HEK293 (cell line): ENCODE results near the gene DNAJC30.

Experiments used
- CTCF ChIA-PET: fragments of 350-600 bp; formaldehyde crosslinking; extraction: SDS; loops from one replicate; lab custom pipeline; 2021; ENCODE audit warnings: antibody characterized with exemption; lab: Yijun Ruan, JAX
- POLR2A ChIA-PET: fragments of 300-600 bp; formaldehyde crosslinking; extraction: SDS; loops from one replicate; lab custom pipeline; 2020; ENCODE audit warnings: antibody characterized with exemption, inconsistent platforms; lab: Yijun Ruan, JAX
- H3K27ac ChIP-seq: fragments of 200-500 bp; sonication (Bioruptor generic); 2 replicates; pipeline ENCODE4 v1.5.1; 2014; ENCODE audit warnings: low read depth, low read length, control low read depth, inconsistent platforms; ENCODE audit errors: extremely low read depth
- H3K36me3 ChIP-seq, 2 experiments: fragments of 200-500 bp in 1 of 2; sonication (Bioruptor generic) in 1 of 2; 1 replicate in 1 of 2; 2 replicates in 1 of 2; pipeline ENCODE4 v1.5.1; 2014 to 2017; ENCODE audit warnings: inconsistent platforms in 2 of 2, low read length in 2 of 2; ENCODE audit not compliant: control insufficient read depth in 2 of 2, insufficient read depth in 1 of 2
- H3K4me1 ChIP-seq: fragments of 200-500 bp; sonication (Bioruptor generic); 2 replicates; pipeline ENCODE4 v1.5.1; 2014; ENCODE audit warnings: mild to moderate bottlenecking, low read length, inconsistent platforms; ENCODE audit not compliant: control insufficient read depth, insufficient read depth
- H3K4me3 ChIP-seq: 2 replicates; pipeline ENCODE4 v1.5.1; 2011; ENCODE audit warnings: low read depth, mild to moderate bottlenecking, control low read depth, low read length, moderate library complexity
- H3K9me3 ChIP-seq: fragments of 200-500 bp; sonication (Bioruptor generic); 2 replicates; pipeline ENCODE4 v1.5.1; 2014; ENCODE audit warnings: low read depth, low read length, inconsistent platforms; ENCODE audit not compliant: control insufficient read depth, insufficient read depth
- GLIS1 ChIP-seq: fragments of 450-650 bp; formaldehyde crosslinking; IDR thresholded peaks from 2 replicates; pipeline ENCODE4 v1.5.1; 2016; ENCODE audit warnings: missing biosample characterization, missing genetic modification characterization
- KLF1 ChIP-seq: fragments of 450-650 bp; formaldehyde crosslinking; IDR thresholded peaks from 2 replicates; pipeline ENCODE4 v1.5.1; 2016; ENCODE audit warnings: missing biosample characterization, missing genetic modification characterization
- MEIS1 ChIP-seq: sonication (generic); formaldehyde crosslinking; IDR thresholded peaks from 2 replicates; pipeline ENCODE4 v1.8.1; 2022; ENCODE audit warnings: missing genetic modification reagents, mild to moderate bottlenecking, borderline replicate concordance
- OSR2 ChIP-seq: fragments of 450-650 bp; formaldehyde crosslinking; IDR thresholded peaks from 2 replicates; pipeline ENCODE4 v1.5.1; 2016; ENCODE audit warnings: missing biosample characterization, missing genetic modification characterization
- SP3 ChIP-seq: fragments of 450-650 bp; formaldehyde crosslinking; IDR thresholded peaks from 2 replicates; pipeline ENCODE4 v1.5.1; 2016; ENCODE audit warnings: missing biosample characterization, missing genetic modification characterization
- ZBTB17 ChIP-seq: fragments of 450-650 bp; formaldehyde crosslinking; IDR thresholded peaks from 2 replicates; pipeline ENCODE4 v1.5.1; 2016; ENCODE audit warnings: missing biosample characterization, missing genetic modification characterization
- ZNF121 ChIP-seq: fragments of 450-650 bp; formaldehyde crosslinking; IDR thresholded peaks from 2 replicates; pipeline ENCODE4 v1.5.1; 2016; ENCODE audit warnings: missing biosample characterization, missing genetic modification characterization
- ZNF214 ChIP-seq: fragments of 450-650 bp; formaldehyde crosslinking; IDR thresholded peaks from 2 replicates; pipeline ENCODE4 v1.5.1; 2017; ENCODE audit warnings: missing biosample characterization, mild to moderate bottlenecking, missing genetic modification characterization, borderline replicate concordance
- ZNF223 ChIP-seq: fragments of 450-650 bp; formaldehyde crosslinking; IDR thresholded peaks from 2 replicates; pipeline ENCODE4 v1.5.1; 2016; ENCODE audit warnings: missing biosample characterization, missing genetic modification characterization
- ZNF292 ChIP-seq: fragments of 450-650 bp; formaldehyde crosslinking; IDR thresholded peaks from 2 replicates; pipeline ENCODE4 v1.5.1; 2016; ENCODE audit warnings: low read depth, missing biosample characterization, missing genetic modification characterization, borderline replicate concordance
- ZNF394 ChIP-seq: fragments of 450-650 bp; formaldehyde crosslinking; IDR thresholded peaks from 2 replicates; pipeline ENCODE4 v1.5.1; 2016; ENCODE audit warnings: missing biosample characterization, missing genetic modification characterization, mild to moderate bottlenecking, moderate library complexity, borderline replicate concordance
- ZNF416 ChIP-seq: fragments of 450-650 bp; formaldehyde crosslinking; IDR thresholded peaks from 2 replicates; pipeline ENCODE4 v1.5.1; 2016; ENCODE audit warnings: missing biosample characterization, missing genetic modification characterization
- ZNF423 ChIP-seq: fragments of 450-650 bp; formaldehyde crosslinking; IDR thresholded peaks from 2 replicates; pipeline ENCODE4 v1.5.1; 2016; ENCODE audit warnings: missing biosample characterization, missing genetic modification characterization
- ZNF549 ChIP-seq: fragments of 450-650 bp; IDR thresholded peaks from 2 replicates; pipeline ENCODE4 v1.5.1; 2018; ENCODE audit warnings: missing biosample characterization, missing genetic modification characterization, mild to moderate bottlenecking, inconsistent platforms, moderate library complexity
- ZNF624 ChIP-seq: fragments of 450-650 bp; formaldehyde crosslinking; IDR thresholded peaks from 2 replicates; pipeline ENCODE4 v1.5.1; 2017; ENCODE audit warnings: missing biosample characterization, missing genetic modification characterization
- ZNF654 ChIP-seq: fragments of 450-650 bp; formaldehyde crosslinking; IDR thresholded peaks from 2 replicates; pipeline ENCODE4 v1.5.1; 2016; ENCODE audit warnings: low read depth, missing biosample characterization, missing genetic modification characterization
- ZNF677 ChIP-seq: fragments of 450-650 bp; IDR thresholded peaks from 2 replicates; pipeline ENCODE4 v1.5.0; 2018; ENCODE audit warnings: missing biosample characterization, mild to moderate bottlenecking, missing genetic modification characterization, moderate library complexity
- ZNF76 ChIP-seq: fragments of 450-650 bp; formaldehyde crosslinking; IDR thresholded peaks from 2 replicates; pipeline ENCODE4; 2016; ENCODE audit warnings: low read depth, missing biosample characterization, missing genetic modification characterization, borderline replicate concordance
- ZNF768 ChIP-seq: fragments of 450-650 bp; formaldehyde crosslinking; IDR thresholded peaks from 2 replicates; pipeline ENCODE4 v1.5.1; 2018; ENCODE audit warnings: missing biosample characterization, mild to moderate bottlenecking, missing genetic modification characterization
- ZNF830 ChIP-seq: fragments of 450-650 bp; IDR thresholded peaks from 2 replicates; pipeline ENCODE4 v1.5.0; 2018; ENCODE audit warnings: missing biosample characterization, missing genetic modification characterization, low read depth, mild to moderate bottlenecking, moderate library complexity
- TF ChIP-seq, protein P1 (sequence below): fragments of 450-650 bp; formaldehyde crosslinking; IDR thresholded peaks from 2 replicates; pipeline ENCODE4 v1.5.1; 2017; ENCODE audit warnings: missing biosample characterization, missing genetic modification characterization
- TF ChIP-seq, protein P2 (sequence below): fragments of 450-650 bp; formaldehyde crosslinking; IDR thresholded peaks from 2 replicates; pipeline ENCODE4 v1.5.1; 2016; ENCODE audit warnings: missing biosample characterization, missing genetic modification characterization
- TF ChIP-seq, protein P3 (sequence below): fragments of 450-650 bp; formaldehyde crosslinking; IDR thresholded peaks from 2 replicates; pipeline ENCODE4 v1.5.1; 2016; ENCODE audit warnings: missing biosample characterization, missing genetic modification characterization
- TF ChIP-seq, protein P4 (sequence below): fragments of 450-650 bp; formaldehyde crosslinking; optimal IDR thresholded peaks from 2 replicates; pipeline ENCODE3; 2016; ENCODE audit warnings: missing biosample characterization, mild to moderate bottlenecking, missing genetic modification characterization

Gene DNAJC30

DNA sequence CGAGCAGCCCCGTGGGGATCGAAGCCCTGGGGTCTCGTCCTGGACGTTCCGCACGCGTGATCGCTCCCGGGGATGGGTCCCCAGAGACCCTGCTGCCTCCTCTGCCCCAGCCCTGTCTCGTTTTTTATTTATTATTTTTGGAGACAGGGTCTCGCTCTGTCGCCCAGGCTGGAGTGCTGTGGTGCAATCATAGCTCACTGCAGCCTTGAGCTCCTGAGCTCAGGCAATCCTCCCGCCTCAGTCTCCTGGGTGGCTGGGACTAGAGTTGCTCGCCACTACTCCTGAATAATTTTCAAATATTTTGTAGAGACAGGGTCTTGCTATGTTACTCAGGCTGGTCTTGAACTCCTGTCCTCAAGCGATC is 36.5 kb upstream of the DNAJC30 start:
- POLR2A ChIA-PET = no interaction called here
- peak overlapping the region; percentile 23 for H3K4me3 ChIP-seq
- H3K9me3 ChIP-seq = no peaks in the 10 kb centered on the region
- H3K4me1 ChIP-seq = peaks cover 18% of the 10 kb centered on the region
- TF ChIP-seq ZNF677 (tag by site-specific recombination) (no peak), ZNF654 (tag by site-specific recombination) (no peak), ZNF121 (peak; percentile 87), ZNF549 (tag by site-specific recombination) (no peak), OSR2 (tag by site-specific recombination) (no peak), ZNF768 (tag by site-specific recombination) (0 out of 2 replicates have a peak, but pooled peaks have one; percentile 19), KLF1 (tag by site-specific recombination) (peak; percentile 66), SP3 (tag by site-specific recombination) (peak; percentile 47), ZNF76 (tag by site-specific recombination) (no peak), ZBTB17 (peak; percentile 39; the same call in 1 of the 2 replicates), MEIS1 (CRISPR knock-in tag) (no peak), ZNF416 (no peak)
- TF ChIP-seq, protein P1, sequence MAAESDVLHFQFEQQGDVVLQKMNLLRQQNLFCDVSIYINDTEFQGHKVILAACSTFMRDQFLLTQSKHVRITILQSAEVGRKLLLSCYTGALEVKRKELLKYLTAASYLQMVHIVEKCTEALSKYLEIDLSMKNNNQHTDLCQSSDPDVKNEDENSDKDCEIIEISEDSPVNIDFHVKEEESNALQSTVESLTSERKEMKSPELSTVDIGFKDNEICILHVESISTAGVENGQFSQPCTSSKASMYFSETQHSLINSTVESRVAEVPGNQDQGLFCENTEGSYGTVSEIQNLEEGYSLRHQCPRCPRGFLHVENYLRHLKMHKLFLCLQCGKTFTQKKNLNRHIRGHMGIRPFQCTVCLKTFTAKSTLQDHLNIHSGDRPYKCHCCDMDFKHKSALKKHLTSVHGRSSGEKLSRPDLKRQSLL (tag by site-specific recombination) = peak; percentile 73
- CTCF ChIA-PET = interaction anchor here (0.6 to 1.6 kb wide), 6 partner anchors 15 to 311 kb away, joined by 3 to 4 read pairs (median 4); partner anchors contain the start of gene VPS37D
- H3K27ac ChIP-seq = no peak overlapping the region
- H3K36me3 ChIP-seq = no peaks in the 10 kb centered on the region; a peak in 1 of 3 replicates

DNA sequence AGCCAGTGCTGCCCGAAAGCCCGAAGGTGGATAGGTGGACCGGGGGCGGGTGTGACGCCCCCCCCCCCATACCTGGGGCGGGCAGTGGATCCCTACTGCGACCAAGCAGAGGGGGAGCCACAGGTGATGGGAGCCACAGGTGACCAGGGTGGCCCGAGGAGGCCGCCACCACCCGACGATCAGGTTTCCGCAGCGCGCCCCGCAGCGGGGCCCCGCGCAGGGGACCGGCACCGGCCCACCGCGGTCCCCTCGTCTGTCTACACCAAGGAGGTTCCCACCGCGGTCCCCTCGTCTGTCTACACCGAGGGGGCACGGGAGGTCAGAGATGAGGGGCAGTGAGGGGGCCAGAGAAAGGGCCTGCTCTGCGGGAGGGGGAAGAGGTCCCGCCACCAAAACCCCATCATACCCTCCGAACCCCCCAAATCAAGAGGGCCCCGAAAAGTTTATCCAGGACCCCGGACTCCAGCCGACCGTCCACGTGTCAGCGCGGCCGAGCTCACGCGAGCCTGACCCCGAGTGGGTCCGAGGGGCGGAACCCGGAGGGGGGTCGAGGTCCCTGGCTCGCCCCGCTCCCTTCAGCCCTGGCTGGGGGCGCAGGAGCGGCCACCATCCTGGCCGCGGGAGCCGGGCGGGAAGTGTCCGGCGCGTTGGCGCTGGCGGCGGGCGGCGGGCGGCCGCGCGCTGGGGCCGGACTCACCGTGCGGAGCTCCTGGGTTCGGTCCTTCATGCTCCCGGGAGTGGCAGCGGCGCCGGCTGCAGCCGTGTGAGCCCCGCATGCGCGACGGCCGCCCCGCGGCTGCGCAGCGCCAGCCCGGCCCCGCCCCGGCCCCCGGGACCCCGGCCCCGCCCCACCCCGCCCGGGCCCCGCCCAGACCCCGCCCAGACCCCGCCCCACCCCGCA is 35.9 kb upstream of the DNAJC30 start, which contains the start of gene STX1A:
Gene STX1A, minus strand, starts transcription at position 765 of the 901 bp plus-strand sequence. Its CDS starts 38 bp downstream, at position 727.
- peak within 1 kb of the TSS; percentile 71; the same call in 1 of the 2 replicates for H3K27ac ChIP-seq
- H3K4me3 ChIP-seq = peak within 1 kb of the TSS; percentile 78
- no peaks in the 10 kb centered on the region for H3K9me3 ChIP-seq
- ChIA-PET CTCF (interaction anchor here (0.6 to 1.6 kb wide), 5 partner anchors 15 to 312 kb away, joined by 3 to 4 read pairs (median 4); partner anchors contain the start of gene VPS37D), POLR2A (no interaction called here)
- H3K36me3 ChIP-seq = no peaks in the 10 kb centered on the region; a peak in 1 of 3 replicates
- H3K4me1 ChIP-seq = peaks cover 18% of the 10 kb centered on the region
- TF ChIP-seq ZNF394 (tag by site-specific recombination) (no peak), GLIS1 (peak; percentile 91), ZNF214 (tag by site-specific recombination) (no peak), ZNF830 (no peak), ZNF223 (tag by site-specific recombination) (no peak), ZNF292 (tag by site-specific recombination) (no peak), ZNF423 (tag by site-specific recombination) (no peak), ZNF624 (tag by site-specific recombination) (no peak)
- TF ChIP-seq, protein P2, sequence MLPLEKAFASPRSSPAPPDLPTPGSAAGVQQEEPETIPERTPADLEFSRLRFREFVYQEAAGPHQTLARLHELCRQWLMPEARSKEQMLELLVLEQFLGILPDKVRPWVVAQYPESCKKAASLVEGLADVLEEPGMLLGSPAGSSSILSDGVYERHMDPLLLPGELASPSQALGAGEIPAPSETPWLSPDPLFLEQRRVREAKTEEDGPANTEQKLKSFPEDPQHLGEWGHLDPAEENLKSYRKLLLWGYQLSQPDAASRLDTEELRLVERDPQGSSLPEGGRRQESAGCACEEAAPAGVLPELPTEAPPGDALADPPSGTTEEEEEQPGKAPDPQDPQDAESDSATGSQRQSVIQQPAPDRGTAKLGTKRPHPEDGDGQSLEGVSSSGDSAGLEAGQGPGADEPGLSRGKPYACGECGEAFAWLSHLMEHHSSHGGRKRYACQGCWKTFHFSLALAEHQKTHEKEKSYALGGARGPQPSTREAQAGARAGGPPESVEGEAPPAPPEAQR (tag by site-specific recombination) = no peak
- TF ChIP-seq, protein P3, sequence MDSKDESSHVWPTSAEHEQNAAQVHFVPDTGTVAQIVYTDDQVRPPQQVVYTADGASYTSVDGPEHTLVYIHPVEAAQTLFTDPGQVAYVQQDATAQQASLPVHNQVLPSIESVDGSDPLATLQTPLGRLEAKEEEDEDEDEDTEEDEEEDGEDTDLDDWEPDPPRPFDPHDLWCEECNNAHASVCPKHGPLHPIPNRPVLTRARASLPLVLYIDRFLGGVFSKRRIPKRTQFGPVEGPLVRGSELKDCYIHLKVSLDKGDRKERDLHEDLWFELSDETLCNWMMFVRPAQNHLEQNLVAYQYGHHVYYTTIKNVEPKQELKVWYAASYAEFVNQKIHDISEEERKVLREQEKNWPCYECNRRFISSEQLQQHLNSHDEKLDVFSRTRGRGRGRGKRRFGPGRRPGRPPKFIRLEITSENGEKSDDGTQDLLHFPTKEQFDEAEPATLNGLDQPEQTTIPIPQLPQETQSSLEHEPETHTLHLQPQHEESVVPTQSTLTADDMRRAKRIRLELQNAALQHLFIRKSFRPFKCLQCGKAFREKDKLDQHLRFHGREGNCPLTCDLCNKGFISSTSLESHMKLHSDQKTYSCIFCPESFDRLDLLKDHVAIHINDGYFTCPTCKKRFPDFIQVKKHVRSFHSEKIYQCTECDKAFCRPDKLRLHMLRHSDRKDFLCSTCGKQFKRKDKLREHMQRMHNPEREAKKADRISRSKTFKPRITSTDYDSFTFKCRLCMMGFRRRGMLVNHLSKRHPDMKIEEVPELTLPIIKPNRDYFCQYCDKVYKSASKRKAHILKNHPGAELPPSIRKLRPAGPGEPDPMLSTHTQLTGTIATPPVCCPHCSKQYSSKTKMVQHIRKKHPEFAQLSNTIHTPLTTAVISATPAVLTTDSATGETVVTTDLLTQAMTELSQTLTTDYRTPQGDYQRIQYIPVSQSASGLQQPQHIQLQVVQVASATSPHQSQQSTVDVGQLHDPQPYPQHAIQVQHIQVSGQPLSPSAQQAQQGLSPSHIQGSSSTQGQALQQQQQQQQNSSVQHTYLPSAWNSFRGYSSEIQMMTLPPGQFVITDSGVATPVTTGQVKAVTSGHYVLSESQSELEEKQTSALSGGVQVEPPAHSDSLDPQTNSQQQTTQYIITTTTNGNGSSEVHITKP (tag by site-specific recombination) = no peak
- TF ChIP-seq, protein P4, sequence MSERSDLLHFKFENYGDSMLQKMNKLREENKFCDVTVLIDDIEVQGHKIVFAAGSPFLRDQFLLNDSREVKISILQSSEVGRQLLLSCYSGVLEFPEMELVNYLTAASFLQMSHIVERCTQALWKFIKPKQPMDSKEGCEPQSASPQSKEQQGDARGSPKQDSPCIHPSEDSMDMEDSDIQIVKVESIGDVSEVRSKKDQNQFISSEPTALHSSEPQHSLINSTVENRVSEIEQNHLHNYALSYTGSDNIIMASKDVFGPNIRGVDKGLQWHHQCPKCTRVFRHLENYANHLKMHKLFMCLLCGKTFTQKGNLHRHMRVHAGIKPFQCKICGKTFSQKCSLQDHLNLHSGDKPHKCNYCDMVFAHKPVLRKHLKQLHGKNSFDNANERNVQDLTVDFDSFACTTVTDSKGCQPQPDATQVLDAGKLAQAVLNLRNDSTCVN = peak; percentile 47
